SK-N-SH (cell line): ENCODE results near the gene STAM2.

Source experiments
- CTCF ChIP-seq: fragments of 200-600 bp; sonication (generic); IDR thresholded peaks from 2 replicates; pipeline ENCODE4 v1.6.1; 2017; ENCODE audit warnings: antibody characterized with exemption, mild to moderate bottlenecking, moderate library complexity
- FOXJ3 ChIP-seq: sonication (generic); formaldehyde crosslinking; IDR thresholded peaks from 2 replicates; pipeline ENCODE4 v1.5.1; 2020; ENCODE audit warnings: mild to moderate bottlenecking, missing genetic modification reagents
- GABPA ChIP-seq: IDR thresholded peaks from 2 replicates; pipeline ENCODE4 v1.4.0; 2012; ENCODE audit warnings: low read depth, mild to moderate bottlenecking
- RFX5 ChIP-seq: IDR thresholded peaks from 2 replicates; pipeline ENCODE4 v1.6.1; 2012; ENCODE audit warnings: mild to moderate bottlenecking, improper control_type of control experiment, low read length
- RXRA ChIP-seq: IDR thresholded peaks from 2 replicates; pipeline ENCODE4 v1.4.0; 2012; ENCODE audit warnings: low read depth, mild to moderate bottlenecking, borderline replicate concordance
- SIN3A ChIP-seq: IDR thresholded peaks from 2 replicates; pipeline ENCODE4 v1.6.1; 2012; ENCODE audit warnings: low read depth, mild to moderate bottlenecking, low read length, moderate library complexity, borderline replicate concordance
- USF1 ChIP-seq: IDR thresholded peaks from 2 replicates; pipeline ENCODE4 v1.4.0; 2012; ENCODE audit warnings: low read depth, borderline replicate concordance

DNA sequence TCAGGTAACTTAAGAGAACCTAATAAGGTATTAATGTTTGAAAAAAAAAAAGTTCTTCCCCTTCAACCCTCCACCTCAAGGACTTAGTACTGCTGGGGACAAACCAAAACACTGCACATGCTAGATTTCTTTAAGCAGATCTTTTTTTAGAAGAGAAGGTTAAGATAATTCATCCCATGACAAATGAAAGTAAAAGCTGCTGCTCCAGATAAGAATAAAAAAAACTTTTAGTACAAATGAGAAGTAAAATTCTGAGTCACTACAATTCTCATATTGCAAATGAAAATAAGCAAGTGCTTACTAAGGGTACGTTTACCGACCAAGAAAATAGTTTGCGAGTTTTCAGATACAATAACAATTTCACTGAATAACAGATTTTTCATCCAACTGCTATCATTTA lies 8.9 kb downstream of the STAM2 start:
- TF ChIP-seq SIN3A (no peak), USF1 (no peak), RFX5 (no peak), CTCF (no peak), RXRA (no peak), GABPA (no peak), FOXJ3 (CRISPR knock-in tag) (no peak)
